ENCODE data around the gene TBC1D20.
"Not testable (repeated sequence)": the region's sequence is repeated elsewhere in the genome, so short reads cannot be mapped to it uniquely, and the experiment has no call there.

Gene TBC1D20

GRCh38 chr20:475463-476357, 13.4 kb upstream of the TBC1D20 start:
- DNase-seq = no peak

GRCh38 chr20:474581-474980, 12.2 kb upstream of the TBC1D20 start:
- DNase-seq = no peak

GRCh38 chr20:472889-473292, 10.6 kb upstream of the TBC1D20 start:
- DNase-seq = no peak

- DNase-seq = no peak
Observed at GRCh38 chr20:472137-472846, 10.0 kb upstream of the TBC1D20 start.

GRCh38 chr20:469746-470490, 7.6 kb upstream of the TBC1D20 start:
- no peak for DNase-seq

GRCh38 chr20:467755-468154, 5.4 kb upstream of the TBC1D20 start:
- no peak for DNase-seq

- peak; percentile 67 for DNase-seq
Observed at GRCh38 chr20:461254-462198, 807 bp downstream of the TBC1D20 start.

- no peak for DNase-seq
Observed at GRCh38 chr20:460707-461106, 1.6 kb downstream of the TBC1D20 start.

GRCh38 chr20:460180-460579, 2.2 kb downstream of the TBC1D20 start:
- no peak for DNase-seq

GRCh38 chr20:458776-459175, 3.6 kb downstream of the TBC1D20 start:
- DNase-seq = no peak

- no peak for DNase-seq
Observed at GRCh38 chr20:454951-455350, 7.4 kb downstream of the TBC1D20 start.

GRCh38 chr20:452021-452420, 10.3 kb downstream of the TBC1D20 start:
- not testable (repeated sequence) for DNase-seq

GRCh38 chr20:445514-446336, 16.6 kb downstream of the TBC1D20 start:
- no peak for DNase-seq

GRCh38 chr20:444862-445426, 17.4 kb downstream of the TBC1D20 start:
- no peak for DNase-seq

- DNase-seq = no peak
Observed at GRCh38 chr20:444117-444516, 18.2 kb downstream of the TBC1D20 start.

- DNase-seq = no peak
Observed at GRCh38 chr20:443223-443775, 19.0 kb downstream of the TBC1D20 start.

GRCh38 chr20:440636-441035, 21.7 kb downstream of the TBC1D20 start:
- DNase-seq = no peak

- DNase-seq = no peak
Observed at GRCh38 chr20:440148-440547, 22.2 kb downstream of the TBC1D20 start.

- peak; percentile 70 for DNase-seq
Observed at GRCh38 chr20:438571-439469, 23.5 kb downstream of the TBC1D20 start.
